H1 (cell line): ENCODE data around the gene CRYGS.

Source experiments
- CEBPB ChIP-seq: IDR thresholded peaks from 2 replicates; pipeline ENCODE4 v1.6.1; 2012; ENCODE audit warnings: low read depth, low read length
- CTCF ChIP-seq, 3 experiments: IDR thresholded peaks; 1 replicate in 2 of 3; 2 replicates in 1 of 3; pipeline versions ENCODE4 v1.5.1 to v1.6.1; 2011; ENCODE audit warnings: low read length in 3 of 3, mild to moderate bottlenecking in 3 of 3, inconsistent platforms in 2 of 3, low read depth in 1 of 3, moderate library complexity in 1 of 3; ENCODE audit not compliant: insufficient read depth in 1 of 3; ENCODE audit errors: control extremely low read depth in 1 of 3
- EP300 ChIP-seq, 2 experiments: IDR thresholded peaks; 1 replicate in 1 of 2; 2 replicates in 1 of 2; pipeline ENCODE4 v1.6.1; 2011 to 2012; ENCODE audit warnings: low read depth in 2 of 2, low read length in 2 of 2, mild to moderate bottlenecking in 2 of 2, borderline replicate concordance in 1 of 2, inconsistent platforms in 1 of 2, moderate library complexity in 1 of 2
- MAFK ChIP-seq: IDR thresholded peaks from 2 replicates; pipeline ENCODE4 v1.6.1; 2012; ENCODE audit warnings: low read depth, mild to moderate bottlenecking, improper control_type of control experiment, low read length
- MAX ChIP-seq: IDR thresholded peaks from 2 replicates; pipeline ENCODE4 v1.6.1; 2012; ENCODE audit warnings: inconsistent platforms
- POLR2AphosphoS5 ChIP-seq: IDR thresholded peaks from 2 replicates; pipeline ENCODE4 v1.6.1; 2011; ENCODE audit warnings: low read depth, low read length
- RXRA ChIP-seq: IDR thresholded peaks from 2 replicates; pipeline ENCODE4 v1.6.1; 2011; ENCODE audit warnings: low read depth, mild to moderate bottlenecking, low read length, moderate library complexity; ENCODE audit not compliant: insufficient read depth
- SAP30 ChIP-seq: fragments of 300-600 bp; sonication (generic); IDR thresholded peaks from 2 replicates; pipeline ENCODE4 v1.7.1; 2012; ENCODE audit warnings: low read length, moderate library complexity, mild to moderate bottlenecking, inconsistent platforms; ENCODE audit not compliant: insufficient read depth, insufficient replicate concordance
- SP1 ChIP-seq: IDR thresholded peaks from 2 replicates; pipeline ENCODE4 v1.6.1; 2011; ENCODE audit warnings: low read depth, low read length
- TCF12 ChIP-seq: IDR thresholded peaks from 2 replicates; pipeline ENCODE4 v1.6.1; 2011; ENCODE audit warnings: low read depth, mild to moderate bottlenecking, low read length
- USF2 ChIP-seq: IDR thresholded peaks from 2 replicates; pipeline ENCODE4 v1.6.1; 2011; ENCODE audit warnings: low read length, improper control_type of control experiment
- ZNF274 ChIP-seq: IDR thresholded peaks from 2 replicates; pipeline ENCODE4 v1.7.0; 2012; ENCODE audit warnings: low read length, borderline replicate concordance; ENCODE audit errors: extremely low read depth

DNA sequence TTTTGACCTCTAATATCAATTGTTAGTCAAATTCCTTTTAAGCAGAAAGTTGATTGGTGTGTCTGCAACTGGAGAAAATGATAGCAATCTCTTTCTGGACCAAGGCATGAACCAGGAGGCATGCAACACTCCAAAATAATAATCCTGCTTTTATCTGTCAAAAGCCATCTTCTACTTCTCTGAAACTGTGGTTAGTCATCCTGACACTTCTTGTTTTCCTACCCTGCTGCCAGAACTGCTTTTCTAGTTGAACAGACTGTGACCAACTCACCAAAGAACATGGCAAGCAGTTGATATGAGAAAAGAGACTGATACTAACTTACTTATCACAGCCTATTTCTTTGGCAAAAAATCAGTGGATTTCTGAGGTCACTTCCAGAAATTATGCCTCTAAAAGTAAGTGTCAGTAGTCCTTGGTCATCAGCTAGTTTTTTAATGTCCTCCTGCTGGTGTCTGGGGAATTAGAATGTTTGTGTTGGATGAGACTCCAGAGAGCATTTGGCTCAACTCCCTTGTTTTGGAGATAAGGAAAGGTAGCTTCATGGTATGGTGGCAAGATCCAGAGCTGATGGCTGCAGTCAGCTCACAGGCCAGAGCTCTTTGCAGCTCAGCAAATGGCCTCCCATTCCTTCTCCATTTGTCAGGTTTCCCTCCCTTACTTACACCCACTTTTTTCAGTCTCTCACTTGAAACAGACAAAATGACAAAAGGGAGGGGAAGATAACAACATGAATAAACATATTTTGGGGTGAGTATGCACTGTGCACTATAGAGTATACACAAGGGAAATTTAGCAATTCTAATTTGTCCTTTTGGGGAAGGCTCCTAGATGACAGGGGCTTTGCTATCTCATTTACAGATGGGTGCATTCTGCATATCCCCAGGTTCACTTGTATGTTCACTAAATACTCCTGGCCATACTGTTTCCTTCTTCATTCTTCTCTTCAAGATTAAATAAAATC, 7.0 kb downstream of the CRYGS start:
- TF ChIP-seq SP1 (no peak), RXRA (no peak), MAX (no peak), POLR2AphosphoS5 (no peak), USF2 (no peak), ZNF274 (no peak), SAP30 (no peak), CTCF (IDR thresholded peaks at IDR 0.05; ENCODE audit: control extremely low read depth in 1 of 3, insufficient read depth in 1 of 3, low read depth in 1 of 3, low read length in 3 of 3) (no peak), TCF12 (no peak), MAFK (no peak), EP300 (IDR thresholded peaks at IDR 0.05; ENCODE audit: borderline replicate concordance in 1 of 2, low read depth in 2 of 2, low read length in 2 of 2) (no peak), CEBPB (no peak)
